ENCODE results near the gene THBS1. TPM values are rescaled to one million over a fixed set of nuclear protein-coding genes. Genes with fewer than 3 reads are reported as not detected.

Gene THBS1
- total RNA-seq (377 TPM), polyA plus RNA-seq (ENCODE audit: insufficient read depth, low read depth, low replicate concordance) (26.4 TPM)
- long read RNA-seq, donor 1, full-length matches to known transcripts, result 3 of 3 reads
- long read RNA-seq, donor 1, partial matches to known transcripts, result 0 of 3 reads
- long read RNA-seq, donor 1, other reads (novel, unspliced or antisense), result 0 of 3 reads
- long read RNA-seq, donor 2, full-length matches to known transcripts, result 1 of 1 reads
- long read RNA-seq, donor 2, partial matches to known transcripts, result 0 of 1 reads
- long read RNA-seq, donor 2, other reads (novel, unspliced or antisense), result 0 of 1 reads
- long read RNA-seq, donor 3, full-length matches to known transcripts, result 4 of 87 reads
- long read RNA-seq, donor 3, partial matches to known transcripts, result 83 of 87 reads
- long read RNA-seq, donor 3, other reads (novel, unspliced or antisense), result 0 of 87 reads
- long read RNA-seq, donor 4, full-length matches to known transcripts, result 4 of 12 reads
- long read RNA-seq, donor 4, partial matches to known transcripts, result 8 of 12 reads
- long read RNA-seq, donor 4, other reads (novel, unspliced or antisense), result 0 of 12 reads
- long read RNA-seq, donor 5, result 0 reads
- long read RNA-seq, donor 6, partial matches to known transcripts, result 0 of 2 reads
- long read RNA-seq, donor 6, other reads (novel, unspliced or antisense), result 0 of 2 reads
- long read RNA-seq, donor 7, full-length matches to known transcripts, result 9 of 99 reads
- long read RNA-seq, donor 7, partial matches to known transcripts, result 77 of 99 reads
- long read RNA-seq, donor 7, other reads (novel, unspliced or antisense), result 13 of 99 reads
- long read RNA-seq, donor 8, partial matches to known transcripts, result 87 of 87 reads
- long read RNA-seq, donor 8, other reads (novel, unspliced or antisense), result 0 of 87 reads
- long read RNA-seq, donor 9, result 0 reads
- long read RNA-seq, donor 10, partial matches to known transcripts, result 0 of 1 reads
- long read RNA-seq, donor 10, other reads (novel, unspliced or antisense), result 0 of 1 reads

DNA sequence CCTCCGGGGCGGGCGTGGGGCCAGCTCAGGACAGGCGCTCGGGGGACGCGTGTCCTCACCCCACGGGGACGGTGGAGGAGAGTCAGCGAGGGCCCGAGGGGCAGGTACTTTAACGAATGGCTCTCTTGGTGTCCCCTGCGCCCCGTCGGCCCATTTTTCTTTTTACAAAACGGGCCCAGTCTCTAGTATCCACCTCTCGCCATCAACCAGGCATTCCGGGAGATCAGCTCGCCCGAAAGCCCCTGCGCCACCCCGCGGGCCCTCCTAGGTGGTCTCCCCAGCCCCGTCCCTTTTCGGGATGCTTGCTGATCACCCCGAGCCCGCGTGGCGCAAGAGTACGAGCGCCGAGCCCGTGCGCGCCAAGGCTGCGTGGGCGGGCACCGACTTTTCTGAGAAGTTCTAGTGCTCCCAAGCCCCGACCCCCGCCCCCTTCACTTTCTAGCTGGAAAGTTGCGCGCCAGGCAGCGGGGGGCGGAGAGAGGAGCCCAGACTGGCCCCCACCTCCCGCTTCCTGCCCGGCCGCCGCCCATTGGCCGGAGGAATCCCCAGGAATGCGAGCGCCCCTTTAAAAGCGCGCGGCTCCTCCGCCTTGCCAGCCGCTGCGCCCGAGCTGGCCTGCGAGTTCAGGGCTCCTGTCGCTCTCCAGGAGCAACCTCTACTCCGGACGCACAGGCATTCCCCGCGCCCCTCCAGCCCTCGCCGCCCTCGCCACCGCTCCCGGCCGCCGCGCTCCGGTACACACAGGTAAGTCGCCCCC lies at the start of gene THBS1:
Gene THBS1, plus strand, starts transcription at position 595 of the 757 bp plus-strand sequence. CDS start 779 bp downstream, outside the sequence.
- TF ChIP-seq, protein P1, sequence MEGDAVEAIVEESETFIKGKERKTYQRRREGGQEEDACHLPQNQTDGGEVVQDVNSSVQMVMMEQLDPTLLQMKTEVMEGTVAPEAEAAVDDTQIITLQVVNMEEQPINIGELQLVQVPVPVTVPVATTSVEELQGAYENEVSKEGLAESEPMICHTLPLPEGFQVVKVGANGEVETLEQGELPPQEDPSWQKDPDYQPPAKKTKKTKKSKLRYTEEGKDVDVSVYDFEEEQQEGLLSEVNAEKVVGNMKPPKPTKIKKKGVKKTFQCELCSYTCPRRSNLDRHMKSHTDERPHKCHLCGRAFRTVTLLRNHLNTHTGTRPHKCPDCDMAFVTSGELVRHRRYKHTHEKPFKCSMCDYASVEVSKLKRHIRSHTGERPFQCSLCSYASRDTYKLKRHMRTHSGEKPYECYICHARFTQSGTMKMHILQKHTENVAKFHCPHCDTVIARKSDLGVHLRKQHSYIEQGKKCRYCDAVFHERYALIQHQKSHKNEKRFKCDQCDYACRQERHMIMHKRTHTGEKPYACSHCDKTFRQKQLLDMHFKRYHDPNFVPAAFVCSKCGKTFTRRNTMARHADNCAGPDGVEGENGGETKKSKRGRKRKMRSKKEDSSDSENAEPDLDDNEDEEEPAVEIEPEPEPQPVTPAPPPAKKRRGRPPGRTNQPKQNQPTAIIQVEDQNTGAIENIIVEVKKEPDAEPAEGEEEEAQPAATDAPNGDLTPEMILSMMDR (IDR thresholded peaks at IDR 0.05; ENCODE audit: borderline replicate concordance, extremely low read depth, insufficient read depth), result peak; percentile 9
- intact Hi-C loops (cut with DNase I), result loop anchor here (10.0 kb wide), 1 partner anchor 876 kb away; no protein-coding TSS in a partner anchor
- Histone ChIP-seq H3K4me1 (ENCODE audit: control insufficient read depth in 2 of 3, insufficient read depth in 2 of 3, low read depth in 1 of 3, low read length in 3 of 3) (peaks cover 4 to 31% (median 19%) of the 10 kb centered on the region in 3 donors), H3K27ac (ENCODE audit: low read depth in 2 of 2, low read length in 2 of 2) (peak within 1 kb of the TSS; percentile 88 to 91), H3K36me3 (ENCODE audit: control insufficient read depth in 2 of 3, insufficient read depth in 3 of 3, low read length in 3 of 3) (peaks cover 11 to 39% (median 20%) of the 10 kb centered on the region in 3 donors), H3K9me3 (ENCODE audit: control insufficient read depth in 2 of 3, insufficient read depth in 1 of 3, low read length in 3 of 3) (no peaks in the 10 kb centered on the region), H3K27me3 (ENCODE audit: control insufficient read depth, insufficient read depth, low read length) (no peaks in the 10 kb centered on the region), H3K4me3 (ENCODE audit: low read length in 3 of 3) (peak within 1 kb of the TSS; percentile 73 to 89 (median 86)), H3K9ac (ENCODE audit: low read length in 3 of 3) (peak within 1 kb of the TSS; percentile 65 to 91 (median 77))
- DNase-seq (peak; percentile 92 to 98 (median 95)), FAIRE-seq (no peak)

DNA sequence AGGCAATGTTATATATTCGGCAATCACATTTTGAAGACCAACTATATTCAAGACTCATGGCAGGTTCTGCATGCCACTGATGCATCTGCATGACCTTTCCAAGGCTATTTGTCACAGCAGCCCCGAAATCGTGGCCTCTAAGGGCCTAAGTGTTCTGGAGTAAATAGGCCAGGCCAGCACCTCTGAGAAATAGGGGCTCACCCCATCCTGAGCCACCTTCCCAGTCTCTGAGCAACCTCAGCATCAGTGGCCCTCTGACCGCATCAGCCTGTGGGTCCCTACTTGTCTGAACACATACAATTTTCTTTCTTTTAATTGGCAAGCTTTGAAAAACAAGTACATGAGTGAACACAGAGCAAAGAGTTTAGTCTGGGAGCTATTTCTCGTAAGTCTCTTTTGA lies 45.9 kb upstream of the THBS1 start:
- H3K9ac ChIP-seq (ENCODE audit: low read length in 3 of 3), result no peak overlapping the region
- no peaks in the 10 kb centered on the region for H3K9me3 ChIP-seq (ENCODE audit: control insufficient read depth in 2 of 3, insufficient read depth in 1 of 3, low read length in 3 of 3)
- intact Hi-C loops (cut with DNase I), result no loop called here
- peaks cover 0 to under 1% (median 0%) of the 10 kb centered on the region in 3 donors for H3K4me1 ChIP-seq (ENCODE audit: control insufficient read depth in 2 of 3, insufficient read depth in 2 of 3, low read depth in 1 of 3, low read length in 3 of 3)
- H3K36me3 ChIP-seq (ENCODE audit: control insufficient read depth in 2 of 3, insufficient read depth in 3 of 3, low read length in 3 of 3), result no peaks in the 10 kb centered on the region
- H3K27ac ChIP-seq (ENCODE audit: low read depth in 2 of 2, low read length in 2 of 2), result no peak overlapping the region
- H3K27me3 ChIP-seq (ENCODE audit: control insufficient read depth, insufficient read depth, low read length), result no peaks in the 10 kb centered on the region
- DNase-seq (no peak), FAIRE-seq (no peak)
- TF ChIP-seq, protein P1 (IDR thresholded peaks at IDR 0.05; ENCODE audit: borderline replicate concordance, extremely low read depth, insufficient read depth), result no peak
- H3K4me3 ChIP-seq (ENCODE audit: low read length in 3 of 3), result no peak overlapping the region

DNA sequence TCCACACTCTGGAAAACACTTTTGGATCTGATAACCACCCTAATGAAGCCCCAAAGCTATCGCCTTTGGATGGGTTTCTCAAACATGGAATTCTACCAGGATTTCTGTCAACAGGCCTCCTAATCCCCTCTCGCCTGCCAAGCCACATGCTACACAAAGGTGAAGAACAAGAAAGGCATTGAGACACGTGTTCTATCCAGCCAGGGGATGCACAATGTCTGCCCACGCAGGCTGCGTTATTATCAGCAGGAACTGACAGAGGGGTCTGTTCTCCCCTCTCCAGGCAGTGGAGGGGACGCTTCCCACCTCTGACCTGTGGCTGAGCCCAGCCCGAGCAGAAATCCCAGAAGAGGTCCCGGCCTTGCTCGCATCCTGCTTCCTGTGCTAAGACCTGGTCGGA lies 45.4 kb upstream of the THBS1 start:
- FAIRE-seq (no peak), DNase-seq (no peak)
- TF ChIP-seq, protein P1 (IDR thresholded peaks at IDR 0.05; ENCODE audit: borderline replicate concordance, extremely low read depth, insufficient read depth), result no peak
- intact Hi-C loops (cut with DNase I), result no loop called here
- no peaks in the 10 kb centered on the region for H3K36me3 ChIP-seq (ENCODE audit: control insufficient read depth in 2 of 3, insufficient read depth in 3 of 3, low read length in 3 of 3)
- peaks cover 0 to 2% (median 0%) of the 10 kb centered on the region in 3 donors for H3K4me1 ChIP-seq (ENCODE audit: control insufficient read depth in 2 of 3, insufficient read depth in 2 of 3, low read depth in 1 of 3, low read length in 3 of 3)
- no peaks in the 10 kb centered on the region for H3K27me3 ChIP-seq (ENCODE audit: control insufficient read depth, insufficient read depth, low read length)
- no peaks in the 10 kb centered on the region for H3K9me3 ChIP-seq (ENCODE audit: control insufficient read depth in 2 of 3, insufficient read depth in 1 of 3, low read length in 3 of 3)
- no peak overlapping the region for H3K4me3 ChIP-seq (ENCODE audit: low read length in 3 of 3)
- H3K27ac ChIP-seq (ENCODE audit: low read depth in 2 of 2, low read length in 2 of 2), result no peak overlapping the region
- H3K9ac ChIP-seq (ENCODE audit: low read length in 3 of 3), result no peak overlapping the region

All from kidney (tissue), 22 donors.